ENCODE measurements around the gene CEACAM1.
"Not testable (repeated sequence)": the region's sequence is repeated elsewhere in the genome, so short reads cannot be mapped to it uniquely, and the experiment has no call there.

CEACAM1 gene

DNA sequence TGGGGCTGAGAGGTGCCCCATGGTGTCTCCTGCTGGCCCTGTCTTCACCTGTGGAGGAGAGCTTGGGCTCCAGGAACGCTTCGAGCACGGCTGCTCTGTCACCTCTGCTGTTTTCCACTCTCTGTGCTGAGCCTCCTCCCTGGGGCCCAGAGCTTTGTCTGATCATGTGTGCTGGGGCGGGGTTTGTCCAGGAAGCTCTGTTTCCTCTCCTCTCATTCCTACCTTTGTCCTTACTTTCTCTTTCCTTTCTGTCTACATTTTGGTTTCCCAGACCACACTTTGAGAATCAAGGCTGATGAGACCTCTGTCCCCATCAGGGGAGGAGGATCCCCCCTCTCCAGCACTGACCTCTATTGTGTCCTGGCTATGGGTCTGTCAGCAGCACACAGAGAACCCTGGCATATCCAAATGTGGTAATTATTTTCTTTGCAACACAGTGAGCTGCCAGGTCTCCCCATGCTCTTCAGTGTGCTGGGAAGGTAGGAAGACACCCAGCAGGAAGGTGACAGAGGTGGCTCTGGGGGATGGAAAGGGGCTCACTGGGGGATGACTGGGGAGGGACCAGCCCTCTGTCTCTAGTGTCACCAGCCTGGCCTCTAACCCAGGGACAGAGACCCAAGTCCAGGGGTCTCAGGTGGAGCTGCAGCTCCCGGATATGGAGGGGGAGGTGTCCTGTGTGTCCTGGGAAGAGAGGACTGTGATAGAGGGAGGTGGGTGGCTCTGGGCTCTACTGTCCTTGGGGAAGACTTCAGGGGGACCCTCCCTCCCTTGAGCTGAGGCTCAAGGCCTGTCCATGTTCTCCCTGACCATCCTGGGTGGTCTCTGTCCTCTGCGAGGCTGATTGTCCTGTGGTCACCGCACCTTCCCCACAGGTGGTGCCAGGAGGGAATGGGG, at the start of gene CEACAM1:
Gene CEACAM1 (minus strand): TSS at position 128 of the 894 bp plus-strand sequence. CDS start 107 bp downstream, at position 21.
- no peak for DNase-seq

DNA sequence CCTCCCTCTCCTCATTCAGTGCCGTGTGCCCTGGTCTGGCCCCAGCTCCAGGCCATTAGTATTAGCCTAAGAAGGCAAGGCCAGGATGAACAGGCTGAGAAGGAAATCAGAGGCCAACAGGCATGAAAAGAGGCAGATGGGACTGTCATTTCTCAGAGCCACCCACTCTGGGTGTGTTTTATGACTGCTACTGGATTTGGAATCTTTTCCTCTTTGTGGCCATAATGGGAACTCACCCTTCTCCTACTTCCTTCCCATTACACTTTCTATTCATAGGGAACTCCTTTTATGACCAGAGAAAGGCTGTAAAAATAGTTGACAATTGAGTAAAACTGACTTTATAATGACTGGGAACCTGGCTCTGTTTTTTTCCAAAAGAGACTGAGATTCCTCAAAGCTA, 48.7 kb upstream of the CEACAM1 start:
- DNase-seq: no peak

DNA sequence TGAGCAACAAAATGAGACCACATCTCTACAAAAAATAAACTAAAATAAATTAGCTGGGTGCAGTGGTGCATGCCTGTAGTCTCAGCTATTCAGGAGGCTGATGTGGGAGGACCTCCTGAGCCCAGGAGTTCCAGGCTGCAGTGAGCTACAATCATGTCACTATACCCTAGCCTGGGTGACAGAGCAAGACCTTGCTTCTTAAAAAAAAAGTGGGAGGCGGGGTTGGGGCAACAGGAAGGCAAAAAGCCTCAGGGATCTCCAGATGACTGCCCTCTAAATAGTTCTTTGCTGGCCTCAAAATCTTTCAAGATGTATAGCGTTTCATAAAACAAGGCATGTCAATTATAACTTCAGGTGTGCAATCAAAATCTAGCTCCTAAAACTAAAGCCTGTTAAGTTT, 48.0 kb upstream of the CEACAM1 start:
- DNase-seq: no peak

DNA sequence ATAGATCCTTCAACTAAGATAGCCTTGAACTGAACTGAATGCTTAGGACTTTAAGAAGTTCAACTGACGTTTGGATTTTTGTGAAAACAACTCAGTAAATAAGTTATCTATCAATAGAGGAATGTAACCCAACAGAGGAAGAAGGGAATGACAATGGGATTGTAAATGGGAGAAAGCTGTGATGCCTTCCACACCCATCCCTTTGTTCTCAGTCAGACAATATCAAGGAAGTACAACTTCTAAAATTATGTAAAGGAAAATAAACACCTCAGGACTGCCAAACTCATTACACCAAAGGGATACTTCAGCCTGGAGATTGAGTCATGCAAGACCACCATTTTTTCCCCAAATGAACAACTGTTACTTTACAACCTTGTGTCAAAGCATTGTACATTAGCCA, 45.4 kb upstream of the CEACAM1 start:
- DNase-seq: no peak

DNA sequence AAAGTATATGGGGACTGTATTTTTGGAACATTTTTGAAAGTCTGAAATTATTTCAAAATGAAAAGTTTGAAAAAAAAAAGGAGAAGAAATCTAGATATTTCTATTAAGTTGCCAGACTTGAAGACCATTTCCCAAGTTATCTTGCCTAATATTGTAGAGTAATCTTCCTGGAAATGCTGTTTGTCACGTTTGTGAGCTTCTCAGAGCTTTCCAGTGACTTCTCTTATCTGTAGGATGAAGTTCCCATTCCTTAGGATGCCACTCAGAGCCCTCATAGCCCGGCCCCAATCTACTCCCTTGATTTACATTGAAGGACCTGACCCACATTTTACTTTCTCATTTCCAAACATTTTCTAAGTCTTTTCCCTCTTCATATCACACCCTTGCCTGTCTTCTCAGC, 42.8 kb upstream of the CEACAM1 start:
- no peak for DNase-seq

DNA sequence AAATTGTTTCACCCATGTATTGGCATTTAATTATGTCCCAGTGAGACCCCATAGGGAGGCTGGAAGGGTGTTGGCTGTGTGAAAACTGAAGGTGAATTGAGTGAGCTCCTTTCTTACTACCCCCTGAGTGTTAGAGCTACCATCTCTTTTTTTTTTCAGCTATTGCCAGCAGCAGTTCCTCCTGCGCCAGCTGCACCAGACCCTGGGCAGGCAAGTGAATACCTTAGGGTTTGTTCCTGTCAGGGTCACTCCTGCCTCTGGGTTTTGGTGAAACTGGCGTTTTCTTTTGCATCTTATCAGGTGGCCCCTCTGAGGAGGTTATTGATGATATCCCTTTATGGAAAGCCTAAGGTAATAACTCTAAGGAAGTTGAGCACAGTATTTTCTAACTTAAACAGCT, 40.9 kb upstream of the CEACAM1 start:
- DNase-seq: no peak

DNA sequence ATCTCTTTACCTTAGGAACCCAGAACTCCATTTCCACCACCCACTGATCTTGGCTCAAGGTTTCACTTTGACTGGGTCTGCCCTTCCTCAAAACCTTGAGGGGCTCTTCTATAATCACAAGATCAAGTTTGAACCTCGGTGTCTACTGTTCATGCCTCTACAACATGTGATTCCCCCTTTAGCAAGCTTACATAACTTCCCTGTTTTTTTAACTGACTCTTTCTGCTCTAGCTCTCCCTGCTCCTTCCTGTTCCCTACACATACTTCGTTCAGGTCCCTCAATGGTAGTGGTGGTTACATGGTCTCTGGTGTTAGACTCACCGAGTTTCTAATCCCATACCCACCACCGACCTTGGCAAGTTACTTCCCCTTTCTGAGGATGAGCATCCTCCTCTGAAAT, 39.7 kb upstream of the CEACAM1 start:
- peak; percentile 96 for DNase-seq

DNA sequence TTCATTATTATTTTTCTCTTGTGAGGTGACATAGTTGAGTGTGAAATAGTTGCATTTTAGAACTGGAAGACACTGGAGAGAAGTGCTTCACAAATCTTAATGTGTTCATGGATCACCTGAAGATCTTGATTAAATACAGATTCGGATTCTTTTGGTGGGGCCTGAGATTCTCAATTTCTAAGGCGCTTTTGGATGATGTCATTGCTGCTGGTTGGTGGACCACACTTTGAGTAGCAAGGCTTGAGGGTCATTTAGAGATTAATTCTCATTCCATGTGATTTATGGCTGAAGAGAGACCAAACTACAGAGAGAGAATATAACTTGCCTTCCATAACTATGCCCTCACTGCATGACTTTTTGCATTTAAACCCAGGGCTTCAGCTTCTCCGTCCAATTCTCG, 39.3 kb upstream of the CEACAM1 start:
- no peak for DNase-seq

DNA sequence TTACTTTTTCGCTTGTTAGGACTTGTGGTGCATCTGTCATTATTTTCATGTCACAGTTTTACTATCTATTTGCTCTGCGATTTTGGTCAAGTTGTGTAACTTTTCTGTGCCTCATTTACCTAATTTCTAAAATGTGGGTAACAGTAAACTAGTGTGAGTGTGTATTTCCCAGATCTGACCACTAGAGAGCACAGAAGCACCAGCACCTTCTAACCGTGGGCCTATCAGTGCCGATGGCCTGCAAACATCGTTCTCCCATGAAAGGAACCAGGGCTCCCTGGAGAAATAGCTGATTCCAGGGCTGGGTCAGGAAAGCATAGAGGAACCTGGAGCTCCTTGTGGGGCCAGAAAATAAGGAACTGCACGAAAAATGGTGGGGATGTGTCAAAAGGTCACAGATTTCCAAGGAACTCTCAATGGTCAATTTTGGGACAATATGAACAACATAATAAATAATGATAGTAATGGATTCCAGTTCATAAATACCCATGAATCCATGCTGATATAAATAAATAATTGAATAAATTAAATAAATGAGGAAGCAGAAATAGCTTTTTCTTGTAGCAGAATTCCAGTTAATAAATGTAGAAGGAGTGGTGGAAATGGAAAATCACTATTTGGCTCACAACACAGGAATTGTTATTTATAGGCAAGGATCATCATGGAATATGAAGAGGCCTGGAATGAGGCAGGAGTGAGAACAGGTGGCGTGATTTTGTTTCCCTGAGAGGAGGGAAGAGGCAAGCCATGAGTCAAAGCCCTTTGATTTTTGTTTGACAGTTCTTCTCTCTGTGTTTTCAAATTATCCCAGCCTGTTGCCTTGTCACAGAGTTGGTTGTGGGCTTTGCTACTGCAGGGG, 35.3 kb upstream of the CEACAM1 start:
- DNase-seq: peak; percentile 39

DNA sequence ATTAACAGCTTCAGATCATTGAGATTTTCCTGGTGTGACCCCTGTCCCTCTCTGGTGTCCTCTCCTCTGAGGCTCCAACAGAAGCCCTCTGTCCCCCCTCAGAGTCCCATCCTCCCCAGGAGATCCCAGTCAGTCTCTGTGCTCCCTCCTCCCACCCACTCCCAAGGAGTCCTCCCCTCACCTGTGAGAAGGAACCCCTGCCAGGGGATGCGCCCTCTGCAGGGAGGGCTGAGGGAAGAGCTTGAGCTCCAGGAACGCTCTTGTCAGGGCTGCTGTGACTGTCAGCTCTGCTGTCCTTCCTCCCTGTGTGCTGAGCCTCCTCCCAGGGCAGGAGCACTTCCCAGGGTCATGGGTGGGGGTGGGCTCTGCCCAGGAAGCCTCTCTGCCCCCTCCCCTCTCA, 33.2 kb upstream of the CEACAM1 start:
- DNase-seq: no peak

DNA sequence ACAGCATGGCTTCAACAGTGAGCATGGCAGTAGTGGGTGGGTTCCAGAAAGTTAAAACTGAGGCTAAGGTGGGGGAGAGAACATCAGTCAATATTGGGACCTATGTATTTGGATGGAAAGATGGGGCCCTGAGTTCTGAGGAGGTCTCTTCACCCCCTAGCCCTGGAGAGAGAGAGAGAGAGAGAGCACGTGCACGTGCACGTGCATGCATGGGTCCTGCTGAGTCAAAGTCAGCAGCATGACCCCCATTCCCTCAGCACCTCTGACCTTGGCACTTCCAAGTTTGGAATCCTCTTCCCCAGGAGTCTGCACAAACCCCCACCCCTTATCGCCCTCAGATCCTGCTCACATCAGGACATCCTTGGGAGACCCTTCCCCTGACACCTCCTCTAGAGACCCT, 32.5 kb upstream of the CEACAM1 start:
- no peak for DNase-seq

DNA sequence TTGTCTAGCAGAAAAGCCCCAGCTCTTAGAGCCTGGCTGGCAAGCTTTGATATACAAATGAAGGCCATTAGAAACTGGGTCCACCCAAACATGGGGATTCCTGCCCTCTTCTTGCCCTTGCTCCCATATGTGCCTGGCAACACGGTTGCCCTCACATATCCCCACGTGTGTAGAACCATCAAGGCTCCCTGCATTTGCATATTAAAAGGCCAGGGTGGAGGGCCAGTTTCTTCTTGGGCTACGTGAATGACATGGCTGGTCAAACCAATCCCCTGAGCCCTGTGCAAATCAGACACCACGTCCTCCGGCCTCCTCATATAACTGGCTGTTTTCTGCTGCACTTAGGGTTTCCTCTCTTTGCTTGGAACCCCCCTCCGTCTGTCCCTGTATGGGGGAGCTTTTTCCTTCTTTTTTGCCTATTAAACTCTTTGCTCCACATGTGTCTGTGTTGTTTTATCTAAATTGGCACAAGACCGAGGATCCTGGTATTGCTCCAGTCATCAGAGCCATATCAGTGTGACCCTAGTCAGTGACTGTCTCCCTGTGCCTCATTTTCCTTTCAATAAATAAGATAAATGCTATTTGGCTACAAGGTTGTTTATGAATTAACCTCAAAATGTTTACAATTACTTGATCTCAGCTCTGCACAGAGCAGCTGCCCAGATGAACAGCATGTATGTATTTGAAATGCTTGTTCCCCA, 30.3 kb upstream of the CEACAM1 start:
- no peak for DNase-seq

DNA sequence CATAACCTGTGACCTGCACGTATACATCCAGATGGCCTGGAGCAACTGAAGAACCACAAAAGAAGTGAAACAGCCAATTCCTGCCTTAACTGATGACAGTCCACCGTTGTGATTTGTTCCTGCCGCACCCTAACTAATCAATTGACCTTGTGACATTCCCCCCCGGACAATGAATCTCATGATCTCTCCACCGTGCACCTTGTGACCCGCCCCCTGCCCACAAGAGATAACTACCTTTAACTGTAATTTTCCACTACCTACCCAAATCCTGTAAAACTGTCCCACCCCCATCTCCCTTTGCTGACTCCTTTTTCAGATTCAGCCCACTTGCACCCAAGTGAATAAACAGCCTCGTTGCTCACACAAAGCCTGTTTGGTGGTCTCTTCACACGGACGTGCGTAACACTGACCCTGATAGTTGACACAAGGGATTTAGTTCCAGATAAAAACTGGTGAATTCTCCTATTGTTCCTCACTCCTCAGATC, 29.1 kb upstream of the CEACAM1 start:
- not testable (repeated sequence) for DNase-seq

DNA sequence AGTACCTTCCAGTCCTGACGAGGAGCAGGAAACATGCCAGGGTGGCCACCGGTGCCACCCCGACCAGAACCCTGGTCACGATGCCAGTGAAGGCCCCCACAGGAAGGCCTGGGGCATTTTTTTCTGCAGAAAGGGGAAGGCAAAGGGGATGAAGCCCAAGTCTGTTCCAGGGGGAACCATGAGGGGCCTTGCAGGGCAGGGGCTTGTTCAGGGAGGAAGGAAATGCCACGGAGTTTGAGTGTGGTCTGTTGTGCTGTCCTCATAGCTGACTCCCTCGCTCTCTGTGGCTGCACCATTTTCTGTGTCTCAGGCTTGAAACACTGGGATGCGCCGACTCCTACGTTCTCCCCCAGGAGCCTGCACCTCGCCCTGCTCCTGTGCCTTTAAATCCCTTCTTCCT, 27.5 kb upstream of the CEACAM1 start:
- DNase-seq: peak; percentile 71

DNA sequence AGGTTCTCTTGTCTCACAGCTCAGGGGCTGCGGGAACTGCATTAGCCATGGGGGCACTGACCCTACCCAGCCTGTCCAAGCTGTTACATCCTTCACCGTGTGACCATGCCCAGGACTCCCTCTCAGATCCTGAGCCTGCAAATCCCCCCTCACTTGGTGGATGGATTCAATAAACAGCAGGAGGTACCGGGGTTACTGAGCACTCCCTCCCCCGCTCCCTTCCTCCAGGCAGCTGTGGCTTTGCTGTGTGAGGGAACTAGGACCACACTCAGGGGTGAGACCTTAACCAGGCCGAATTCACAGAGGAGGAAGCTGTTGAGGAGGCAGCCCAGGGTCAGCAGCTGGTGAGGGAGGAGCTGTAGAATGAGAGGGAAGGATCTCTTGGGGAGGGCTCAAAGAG, 27.0 kb upstream of the CEACAM1 start:
- DNase-seq: peak; percentile 93

DNA sequence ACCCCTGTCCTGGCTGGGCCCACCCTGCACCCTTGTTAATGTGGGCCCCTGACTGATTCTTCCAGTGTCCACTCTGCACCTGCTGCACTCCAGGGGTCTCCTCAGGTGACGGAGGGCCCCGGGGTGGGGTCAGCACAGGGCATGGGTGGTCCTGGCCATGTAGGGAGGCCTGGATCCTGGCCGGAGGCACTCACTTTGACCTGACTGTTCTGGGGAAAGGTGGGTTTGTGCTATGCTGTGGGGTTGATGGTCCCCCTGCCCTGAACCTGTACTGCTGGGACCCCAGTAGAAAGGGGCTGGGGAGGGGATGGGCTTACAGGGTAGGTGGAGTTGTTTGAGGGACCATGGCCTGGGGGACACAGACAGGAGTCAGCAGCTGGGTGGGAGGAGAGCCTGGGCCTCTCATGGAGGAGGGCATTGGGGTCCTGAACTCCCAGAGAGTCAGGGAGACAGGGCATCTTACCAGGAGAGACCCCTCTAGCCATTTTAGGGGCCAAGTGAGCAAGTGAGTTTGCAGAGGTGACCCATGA, 25.8 kb upstream of the CEACAM1 start:
- DNase-seq: no peak

DNA sequence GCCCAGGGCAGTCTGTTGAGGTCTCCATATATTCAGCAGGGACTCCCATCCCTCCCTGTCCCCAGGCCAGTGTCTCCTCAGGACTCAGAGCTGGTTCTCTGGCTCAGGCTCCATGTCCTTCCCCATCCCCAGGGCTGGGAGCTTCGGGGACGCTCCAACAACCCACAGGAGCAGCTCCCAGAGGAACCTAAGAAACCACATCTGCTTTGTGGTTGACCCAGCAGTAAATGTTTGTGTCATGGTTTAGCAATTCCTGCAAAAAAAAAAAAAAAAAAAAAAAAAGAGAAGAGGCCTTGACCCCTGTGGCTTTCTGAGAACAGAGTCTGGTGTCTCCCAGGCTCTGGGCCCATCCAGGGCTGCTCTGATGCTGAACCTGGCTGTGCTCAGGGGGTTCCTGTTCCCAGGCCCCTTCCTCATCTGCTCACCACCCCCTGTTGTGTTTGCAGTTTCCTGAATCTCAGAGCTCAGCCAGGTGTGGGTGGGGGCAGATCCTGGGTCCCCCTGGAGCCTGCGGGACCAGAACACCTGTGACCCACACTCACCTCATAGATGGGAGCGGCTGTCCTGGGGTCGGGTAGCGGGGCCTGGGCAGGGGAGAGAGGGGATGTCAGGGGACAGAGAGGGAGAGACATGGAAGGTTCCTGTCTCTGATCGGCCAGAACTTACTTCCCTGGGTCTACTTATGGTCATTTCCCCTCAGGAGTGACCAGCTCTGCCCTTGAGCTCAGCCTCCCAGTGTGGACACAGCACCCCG, 25.2 kb upstream of the CEACAM1 start:
- DNase-seq: peak; percentile 97

DNA sequence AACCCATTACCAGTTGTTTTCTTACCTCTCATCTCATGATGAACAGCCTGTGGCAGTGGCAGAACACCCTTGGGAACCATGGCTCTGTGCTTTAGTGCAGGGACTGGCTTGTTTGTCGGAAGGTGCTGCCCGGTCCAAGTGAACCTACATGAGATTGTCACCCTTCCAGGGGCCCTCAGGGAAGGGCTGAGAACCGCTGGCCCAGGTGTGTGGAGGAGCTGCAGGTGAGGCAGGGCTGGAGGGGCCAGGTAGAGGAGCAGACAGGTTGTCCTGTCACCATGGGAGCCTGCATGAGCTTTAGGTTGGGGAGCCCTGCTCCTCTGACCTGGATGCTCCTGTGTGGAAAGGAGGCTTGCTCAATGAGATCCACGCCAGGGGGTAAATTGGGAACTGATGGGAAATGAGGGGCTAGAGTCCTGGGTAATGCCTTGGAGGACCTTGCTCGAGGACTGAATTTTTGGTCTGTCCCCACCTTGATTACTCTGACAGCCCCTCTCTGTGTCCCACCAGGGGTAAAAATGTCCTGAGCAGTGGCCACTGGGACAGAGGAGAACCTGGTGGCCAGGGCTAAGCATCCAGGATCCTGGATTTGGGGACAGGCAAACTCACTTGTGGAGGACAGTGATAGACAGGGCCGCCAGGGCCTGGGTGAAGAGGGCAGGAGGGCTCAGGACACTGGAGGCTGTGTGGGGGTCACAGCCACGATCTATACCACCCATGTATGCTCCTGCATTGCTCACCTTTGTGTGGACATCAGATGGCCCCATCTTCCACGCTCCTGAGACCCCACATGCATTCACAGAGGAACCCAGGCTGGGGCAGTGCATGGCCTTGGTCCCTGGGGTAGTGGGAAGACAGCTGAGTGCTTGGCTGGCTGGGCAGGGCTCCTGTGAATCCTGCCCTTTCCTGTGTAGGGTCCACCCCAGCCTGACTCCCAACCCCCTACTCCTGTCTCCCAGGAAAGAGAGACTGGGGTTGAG, 24.1 kb upstream of the CEACAM1 start:
- no peak for DNase-seq

DNA sequence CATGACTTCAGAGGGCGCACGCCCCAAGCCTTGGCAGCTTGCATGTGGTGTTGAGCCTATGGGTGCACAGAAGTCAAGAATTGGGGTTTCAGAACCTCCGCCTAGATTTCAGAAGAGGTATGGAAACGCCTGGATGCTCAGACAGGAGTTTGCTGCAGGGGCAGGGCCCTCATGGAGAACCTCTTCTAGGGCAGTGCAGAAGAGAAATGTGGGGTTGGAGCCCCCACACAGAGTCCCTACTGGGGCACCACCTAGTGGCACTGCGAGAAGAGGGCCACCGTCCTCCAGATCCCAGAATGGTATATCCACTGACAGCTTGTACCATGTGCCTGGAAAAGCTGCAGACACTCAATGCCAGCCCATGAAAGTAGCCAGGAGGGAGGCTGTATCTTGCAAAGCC, 22.2 kb upstream of the CEACAM1 start:
- DNase-seq: not testable (repeated sequence)

DNA sequence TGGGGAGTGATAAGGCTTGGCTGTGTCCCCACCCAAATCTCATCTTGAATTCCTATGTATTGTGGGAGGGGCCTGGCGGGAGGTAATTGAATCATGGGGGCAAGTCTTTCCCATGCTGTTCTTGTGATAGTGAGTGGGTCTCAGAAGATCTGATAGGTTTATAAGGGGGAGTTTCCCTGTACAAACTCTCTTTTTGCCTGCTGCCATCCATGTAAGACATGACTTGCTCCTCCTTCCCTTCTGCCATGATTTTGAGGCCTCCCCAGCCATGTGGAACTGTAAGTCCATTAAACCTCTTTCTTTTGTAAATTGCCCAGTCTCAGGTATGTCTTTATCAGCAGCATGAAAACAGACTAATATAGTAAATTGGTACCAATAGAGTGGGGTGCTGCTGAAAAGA, 20.8 kb upstream of the CEACAM1 start:
- DNase-seq: not testable (repeated sequence)

DNA sequence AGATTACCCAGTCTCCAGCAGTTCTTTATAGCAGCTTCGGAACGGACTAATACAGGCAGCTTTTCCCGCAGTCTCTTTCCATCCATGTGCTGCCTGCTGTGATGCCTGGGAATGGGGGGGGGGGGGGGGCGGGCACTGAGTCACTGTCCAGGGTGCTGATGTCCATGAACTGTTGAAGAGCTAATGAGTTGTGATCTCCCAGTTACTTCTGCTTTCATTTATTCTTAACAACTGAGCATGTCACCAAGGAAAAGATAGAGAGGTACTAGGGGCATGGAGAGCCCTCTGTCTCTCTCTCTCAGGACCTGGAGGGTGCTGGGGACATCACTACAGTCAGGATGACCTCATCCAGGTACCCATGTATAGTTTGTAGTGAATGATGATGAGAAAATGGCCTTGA, 20.3 kb upstream of the CEACAM1 start:
- DNase-seq: peak; percentile 54
